SHP77 treated with DMSO at 0.1 percent for 48 hours (cell line): ENCODE data around the gene PNPLA6.

ENCODE experiments used
- DNase-seq: peaks from one replicate; lab custom pipeline; 2025; lab: John Stamatoyannopoulos, UW

Gene PNPLA6

GRCh38 chr19:7602240-7602934 lies 66.9 kb downstream of the PNPLA6 start:
- no peak for DNase-seq

GRCh38 chr19:7602935-7603497 lies 67.5 kb downstream of the PNPLA6 start:
- no peak for DNase-seq

GRCh38 chr19:7603919-7604318 lies 68.4 kb downstream of the PNPLA6 start:
- no peak for DNase-seq

DNA sequence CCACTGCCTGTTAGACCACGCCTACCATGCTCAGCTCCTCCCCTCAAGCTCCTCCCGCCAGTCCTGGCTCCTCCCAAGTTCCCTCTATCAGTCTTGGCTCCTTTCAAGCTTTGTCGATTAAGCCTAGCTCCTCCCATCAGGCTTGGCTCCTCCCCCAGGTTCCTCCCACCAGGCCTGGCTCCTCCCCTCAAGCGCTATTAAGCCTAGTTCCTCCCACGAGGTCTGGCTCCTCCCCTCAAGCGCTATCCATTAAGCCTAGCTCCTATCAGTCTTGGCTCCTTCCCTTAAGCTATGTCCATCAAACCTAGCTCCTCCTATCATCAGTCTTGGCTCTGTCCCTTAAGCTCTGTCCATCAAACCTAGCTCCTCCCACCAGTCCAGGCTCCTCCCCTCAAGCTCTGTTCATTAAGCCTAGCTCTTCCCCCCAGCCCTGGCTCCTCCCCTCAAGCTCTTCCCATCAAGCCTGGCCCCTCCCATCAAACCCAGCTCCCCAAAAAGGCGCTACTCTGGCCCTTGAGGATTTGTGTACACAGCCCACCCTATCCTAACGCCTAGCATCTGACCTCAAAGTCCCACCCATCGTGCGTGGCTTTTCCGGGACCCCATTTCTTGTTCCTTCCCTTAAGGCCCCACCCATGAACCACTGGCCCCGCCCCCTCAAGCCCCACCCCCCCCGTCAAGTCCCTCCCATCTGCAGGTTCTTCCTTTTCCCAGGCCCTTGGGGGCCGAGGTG lies 70.1 kb downstream of the PNPLA6 start:
- peak; percentile 8 for DNase-seq

DNA sequence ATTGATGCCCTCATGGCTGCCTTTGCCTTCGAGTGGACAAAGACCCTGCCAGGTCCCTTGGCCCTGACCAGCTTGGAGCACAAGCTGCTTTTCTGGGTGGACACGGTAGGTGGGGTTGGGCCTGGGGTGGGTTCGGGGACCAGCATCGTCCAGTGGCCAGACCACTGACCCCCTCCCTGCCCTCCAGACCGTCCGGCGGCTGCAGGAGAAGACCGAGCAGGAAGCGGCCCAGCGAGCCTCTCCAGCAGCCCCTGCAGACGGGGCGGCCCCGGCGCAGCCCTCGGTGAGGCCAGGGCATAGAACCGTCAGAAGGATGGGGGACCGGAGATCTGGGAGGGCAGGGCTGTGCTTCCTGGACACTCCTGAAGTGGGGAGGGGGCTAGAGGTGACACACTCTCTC lies 70.8 kb downstream of the PNPLA6 start:
- DNase-seq = no peak

GRCh38 chr19:7607212-7607873 lies 71.8 kb downstream of the PNPLA6 start:
- no peak for DNase-seq

GRCh38 chr19:7607874-7608560 lies 72.5 kb downstream of the PNPLA6 start:
- DNase-seq = no peak

GRCh38 chr19:7610491-7611240 lies 75.1 kb downstream of the PNPLA6 start:
- no peak for DNase-seq
